ENCODE measurements around the gene ABCB4.

DNA sequence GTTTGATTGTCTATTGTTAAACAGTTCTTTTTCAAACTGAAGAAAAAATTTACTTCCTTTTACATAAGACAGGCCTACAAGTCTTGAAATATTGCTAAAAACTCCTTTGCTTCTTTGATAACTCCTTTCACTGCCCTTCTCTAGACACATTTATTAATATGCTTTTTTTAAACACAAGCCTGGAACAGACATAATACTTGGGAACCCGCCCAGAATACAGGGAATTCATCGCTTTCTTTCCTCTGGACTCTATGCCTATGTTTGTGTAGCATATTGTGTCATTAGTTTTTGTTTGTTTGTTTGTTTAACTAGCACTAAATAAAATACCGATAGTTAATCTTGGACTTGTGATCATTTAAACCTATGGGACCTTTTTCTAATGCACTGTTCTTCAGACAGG lies 42.4 kb upstream of the ABCB4 start:
- TF ChIP-seq, protein P1, sequence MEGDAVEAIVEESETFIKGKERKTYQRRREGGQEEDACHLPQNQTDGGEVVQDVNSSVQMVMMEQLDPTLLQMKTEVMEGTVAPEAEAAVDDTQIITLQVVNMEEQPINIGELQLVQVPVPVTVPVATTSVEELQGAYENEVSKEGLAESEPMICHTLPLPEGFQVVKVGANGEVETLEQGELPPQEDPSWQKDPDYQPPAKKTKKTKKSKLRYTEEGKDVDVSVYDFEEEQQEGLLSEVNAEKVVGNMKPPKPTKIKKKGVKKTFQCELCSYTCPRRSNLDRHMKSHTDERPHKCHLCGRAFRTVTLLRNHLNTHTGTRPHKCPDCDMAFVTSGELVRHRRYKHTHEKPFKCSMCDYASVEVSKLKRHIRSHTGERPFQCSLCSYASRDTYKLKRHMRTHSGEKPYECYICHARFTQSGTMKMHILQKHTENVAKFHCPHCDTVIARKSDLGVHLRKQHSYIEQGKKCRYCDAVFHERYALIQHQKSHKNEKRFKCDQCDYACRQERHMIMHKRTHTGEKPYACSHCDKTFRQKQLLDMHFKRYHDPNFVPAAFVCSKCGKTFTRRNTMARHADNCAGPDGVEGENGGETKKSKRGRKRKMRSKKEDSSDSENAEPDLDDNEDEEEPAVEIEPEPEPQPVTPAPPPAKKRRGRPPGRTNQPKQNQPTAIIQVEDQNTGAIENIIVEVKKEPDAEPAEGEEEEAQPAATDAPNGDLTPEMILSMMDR (IDR thresholded peaks at IDR 0.05) = no peak
- TF ChIP-seq POLR2AphosphoS5 (IDR thresholded peaks at IDR 0.05) = no peak
- TF ChIP-seq POLR2A (IDR thresholded peaks at IDR 0.05) = no peak
- no peak for TF ChIP-seq EP300 (IDR thresholded peaks at IDR 0.05)
